ENCODE results near the gene RAB44.
"Not testable (repeated sequence)": the region's sequence is repeated elsewhere in the genome, so short reads cannot be mapped to it uniquely, and the experiment has no call there.

Gene RAB44, protein sequence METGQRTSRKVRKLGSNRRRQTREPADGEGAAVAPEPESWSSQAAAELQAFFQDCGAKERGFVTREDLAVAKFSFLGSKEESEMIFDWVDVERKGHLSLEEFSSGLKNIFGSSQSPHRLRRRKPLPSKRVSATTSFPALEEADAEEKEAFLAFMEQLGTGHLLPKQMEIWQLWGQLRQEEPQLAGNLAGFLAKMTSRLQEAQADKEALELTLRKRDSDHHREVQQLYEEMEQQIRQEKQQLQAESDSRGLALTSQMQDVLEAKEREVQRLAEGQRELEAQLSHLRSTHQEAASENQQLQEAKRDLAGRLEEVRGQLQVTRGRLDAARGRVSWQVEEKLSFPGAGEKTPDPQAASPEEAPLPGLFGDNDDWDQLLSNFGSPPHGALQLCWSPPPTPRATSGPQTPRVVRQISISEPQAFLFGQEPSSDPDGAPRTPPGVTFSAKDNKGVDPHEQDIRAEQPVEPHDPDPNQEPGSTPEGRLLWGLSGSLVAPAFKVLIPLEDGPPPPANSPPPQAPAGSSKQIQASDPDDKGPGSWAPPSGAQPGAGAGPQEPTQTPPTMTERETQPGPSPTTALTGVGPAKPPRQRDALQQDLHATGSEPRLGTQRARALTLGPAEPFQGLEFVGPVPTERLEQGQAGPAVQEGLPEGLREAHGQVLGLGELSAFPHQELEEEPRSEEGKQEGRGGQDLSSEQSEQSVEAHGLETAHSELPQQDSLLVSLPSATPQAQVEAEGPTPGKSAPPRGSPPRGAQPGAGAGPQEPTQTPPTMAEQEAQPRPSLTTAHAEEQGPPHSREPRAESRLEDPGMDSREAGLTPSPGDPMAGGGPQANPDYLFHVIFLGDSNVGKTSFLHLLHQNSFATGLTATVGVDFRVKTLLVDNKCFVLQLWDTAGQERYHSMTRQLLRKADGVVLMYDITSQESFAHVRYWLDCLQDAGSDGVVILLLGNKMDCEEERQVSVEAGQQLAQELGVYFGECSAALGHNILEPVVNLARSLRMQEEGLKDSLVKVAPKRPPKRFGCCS

DNA sequence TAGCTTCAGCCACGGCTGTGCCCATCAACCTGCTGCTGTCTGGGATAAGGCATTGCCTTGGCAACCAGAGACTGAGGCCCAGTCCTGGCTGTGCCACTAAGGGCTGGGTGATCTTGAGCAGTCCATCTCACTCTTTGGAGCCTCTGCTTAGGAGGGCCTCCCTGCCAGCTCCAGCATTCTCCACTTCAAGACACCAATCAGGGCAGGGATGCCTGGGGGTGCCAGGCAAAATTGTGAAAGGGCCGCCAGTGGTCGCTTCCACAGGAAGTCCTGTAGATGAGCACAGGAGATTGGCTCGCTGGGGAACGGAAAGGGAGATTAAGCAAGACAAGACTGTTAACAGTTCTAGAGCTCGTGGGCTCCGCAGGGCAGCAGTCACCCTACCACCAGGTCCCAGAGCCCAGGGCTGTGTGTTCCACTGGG lies at the start of gene RAB44:
Gene RAB44 (plus strand): TSS at position 346 of the 423 bp plus-strand sequence. CDS start 6,410 bp downstream, outside the sequence.
- DNase-seq (ENCODE audit: low spot score): no peak

DNA sequence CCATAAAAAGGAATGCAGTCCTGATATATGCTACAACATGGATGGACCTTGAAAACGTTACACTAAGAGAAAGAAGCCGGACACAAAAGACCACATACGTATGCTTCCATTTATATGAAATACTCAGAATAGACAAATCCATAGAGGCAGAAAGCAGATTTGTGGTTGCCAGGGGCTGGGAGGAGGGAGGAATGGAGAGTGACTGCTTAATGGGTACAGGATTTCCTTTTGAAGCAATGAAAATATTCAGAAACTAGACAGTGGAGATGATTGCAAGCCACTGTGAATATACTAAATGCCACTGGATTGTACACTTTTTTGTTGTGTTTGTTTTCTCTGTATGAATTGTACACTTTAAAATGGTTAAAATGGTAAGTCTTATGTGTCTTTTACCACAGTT lies 48.5 kb upstream of the RAB44 start:
- no peak for DNase-seq (ENCODE audit: low spot score)

DNA sequence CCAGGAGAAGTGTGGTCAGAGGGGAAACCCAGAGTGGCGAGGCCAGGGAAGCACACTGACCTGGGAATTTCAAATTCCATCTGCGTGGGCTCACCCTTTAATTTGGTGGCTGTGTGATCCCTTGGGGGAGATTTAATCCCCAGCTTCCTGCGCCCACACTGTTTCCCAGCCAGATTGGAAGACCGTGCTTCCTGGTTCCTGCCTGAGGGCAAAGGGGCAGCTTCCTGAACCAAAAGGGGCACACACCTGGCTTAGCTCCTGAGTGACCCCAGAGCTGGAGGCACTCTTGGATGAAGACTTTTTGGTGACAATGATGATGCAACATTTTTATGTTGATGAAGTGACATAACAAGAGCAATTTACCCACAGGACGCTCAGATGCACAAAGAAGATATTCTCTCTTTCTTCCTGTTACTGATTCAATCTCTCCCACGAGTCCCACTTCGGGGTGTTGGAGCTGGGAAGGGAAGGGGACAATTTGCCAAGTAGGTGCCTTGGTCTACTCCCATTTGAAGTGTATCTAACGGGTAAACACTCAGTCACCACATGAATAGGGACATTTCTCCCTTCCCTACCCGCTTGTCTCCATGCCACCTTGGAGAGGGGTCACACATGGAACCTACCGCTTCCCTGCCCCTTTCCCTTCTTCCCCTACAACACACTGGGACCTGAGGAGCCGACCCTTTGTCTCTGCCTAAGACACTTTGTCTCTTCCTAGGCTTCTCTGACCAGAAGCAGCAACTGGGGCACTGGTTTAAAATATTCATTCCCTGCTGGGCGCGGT lies 47.7 kb upstream of the RAB44 start:
- DNase-seq (ENCODE audit: low spot score): no peak

DNA sequence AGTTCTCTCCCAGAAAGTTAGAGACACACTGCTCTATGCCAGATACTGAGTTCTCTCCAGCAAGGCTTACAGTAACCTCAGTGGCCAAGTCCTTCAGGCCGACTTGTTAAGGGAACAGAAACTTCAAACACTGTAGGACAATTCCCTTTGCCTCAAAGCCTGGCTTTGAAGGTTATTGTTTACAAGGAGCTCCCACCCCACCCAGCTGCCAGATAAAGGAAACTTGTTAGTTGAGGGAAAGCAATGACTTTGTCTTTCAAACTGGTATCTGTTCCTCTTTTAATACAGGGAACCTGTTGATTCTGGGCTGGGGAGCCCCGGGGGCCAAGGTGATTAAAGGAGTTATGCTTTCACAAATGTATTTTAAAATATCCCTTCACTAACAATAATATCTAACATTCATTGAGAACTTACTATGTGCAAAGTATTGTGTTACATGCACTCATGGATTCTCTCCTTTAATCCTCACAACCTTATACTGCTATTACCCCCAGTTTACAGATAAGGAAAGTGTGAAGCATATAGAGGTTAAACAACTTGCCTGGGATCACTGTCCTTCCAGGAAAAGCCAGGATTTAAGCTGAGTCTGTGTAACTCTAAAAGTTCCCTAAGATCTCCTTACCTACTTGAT lies 46.7 kb upstream of the RAB44 start:
- no peak for DNase-seq (ENCODE audit: low spot score)

DNA sequence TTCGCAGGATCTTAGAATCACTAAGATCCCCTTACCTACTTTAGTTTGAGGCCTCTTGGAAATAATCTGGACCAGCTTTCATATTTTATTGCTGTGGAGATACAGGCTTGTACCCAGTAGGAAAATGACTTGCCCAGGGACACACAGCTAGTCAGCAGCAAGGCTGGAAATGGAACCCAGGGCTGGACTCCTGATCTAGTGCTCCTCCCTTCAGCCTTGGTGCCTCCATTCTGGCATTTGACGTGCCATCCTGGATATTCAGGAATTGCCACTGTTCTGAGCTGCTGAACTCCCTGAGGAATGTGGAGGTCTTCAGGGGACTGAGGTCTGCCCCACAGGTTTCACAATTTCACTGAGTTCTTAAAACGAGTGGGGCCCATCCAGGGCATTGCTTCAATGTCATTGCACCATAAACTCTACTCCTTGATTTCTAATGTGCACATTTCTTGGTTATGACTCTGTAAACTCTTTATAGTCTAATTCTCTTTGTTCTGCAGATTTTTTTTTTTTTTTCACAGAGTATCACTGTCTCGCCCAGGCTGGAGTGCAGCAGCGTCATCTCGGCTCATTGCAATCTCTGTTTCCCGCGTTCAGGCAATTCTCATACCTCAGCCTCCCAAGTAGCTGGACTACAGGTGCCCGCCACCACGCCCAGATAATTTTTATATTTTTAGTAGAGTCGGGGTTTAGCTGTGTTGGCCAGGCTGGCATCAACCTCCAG lies 45.8 kb upstream of the RAB44 start:
- no peak for DNase-seq (ENCODE audit: low spot score)

DNA sequence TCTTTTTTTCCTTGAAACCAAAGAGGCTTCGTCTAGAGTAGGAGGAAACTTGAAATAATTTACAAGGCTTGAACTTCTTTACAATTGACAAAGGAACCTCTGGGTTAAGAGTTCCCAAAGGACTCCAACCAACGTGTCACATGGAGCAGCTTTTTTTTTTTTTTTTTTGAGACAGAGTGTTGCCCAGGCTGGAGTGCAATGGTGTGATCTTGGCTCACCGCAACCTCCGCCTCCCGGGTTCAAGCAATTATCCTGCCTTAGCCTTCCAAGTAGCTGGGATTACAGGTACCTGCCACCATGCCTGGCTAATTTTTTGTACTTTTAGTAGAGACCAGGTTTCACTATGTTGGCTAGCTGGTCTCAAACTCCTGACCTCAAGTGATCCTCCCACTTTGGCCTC lies 43.2 kb upstream of the RAB44 start:
- DNase-seq (ENCODE audit: low spot score): not testable (repeated sequence)

DNA sequence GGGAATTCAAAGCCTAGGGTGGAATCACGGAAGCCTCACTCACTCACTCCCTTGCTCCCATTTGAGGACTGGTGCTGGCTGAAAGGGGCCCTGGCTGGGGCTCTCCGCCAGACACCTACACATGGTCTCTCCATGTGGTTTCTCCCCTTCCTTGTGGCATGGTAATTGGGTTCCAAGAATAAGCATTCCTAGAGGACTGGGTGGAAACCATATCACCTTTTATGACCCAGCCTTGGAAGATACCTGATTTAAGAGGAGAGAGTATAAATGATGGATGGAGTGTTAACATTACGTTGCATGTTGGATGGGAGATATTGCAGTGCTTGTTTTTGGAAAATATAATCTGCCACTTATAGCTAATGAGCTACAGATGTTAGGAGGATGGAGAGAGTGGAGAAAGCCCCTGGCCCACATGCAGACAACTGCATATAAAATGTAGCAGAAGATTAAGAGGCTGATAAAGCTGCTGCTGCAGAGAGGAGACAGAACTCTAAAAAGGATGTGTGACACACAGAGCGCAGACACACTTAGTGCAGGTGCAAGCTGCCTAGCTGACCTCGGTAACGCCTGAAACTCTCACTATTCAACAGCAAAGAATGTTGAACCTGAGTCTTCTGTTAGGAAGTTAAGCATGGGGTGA lies 42.4 kb upstream of the RAB44 start:
- no peak for DNase-seq (ENCODE audit: low spot score)

DNA sequence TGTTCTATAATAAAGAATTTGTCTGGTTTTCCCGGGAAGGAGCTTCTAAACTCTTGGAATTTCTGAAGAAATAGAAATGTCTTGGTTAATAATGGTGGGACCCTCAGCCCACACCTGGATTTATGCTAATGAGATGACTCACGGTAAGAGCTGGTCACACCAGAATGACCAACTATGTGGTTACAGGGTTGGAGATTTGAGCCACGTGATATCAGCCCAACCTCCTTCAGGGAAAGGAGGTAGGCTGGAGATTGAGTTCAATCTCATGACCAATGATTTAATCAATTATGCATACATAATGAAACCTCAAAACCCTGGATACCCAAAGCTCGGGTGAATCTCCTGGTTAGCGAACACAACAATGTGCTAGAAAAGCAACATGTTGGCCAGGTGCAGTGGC lies 41.2 kb upstream of the RAB44 start:
- DNase-seq (ENCODE audit: low spot score): no peak

DNA sequence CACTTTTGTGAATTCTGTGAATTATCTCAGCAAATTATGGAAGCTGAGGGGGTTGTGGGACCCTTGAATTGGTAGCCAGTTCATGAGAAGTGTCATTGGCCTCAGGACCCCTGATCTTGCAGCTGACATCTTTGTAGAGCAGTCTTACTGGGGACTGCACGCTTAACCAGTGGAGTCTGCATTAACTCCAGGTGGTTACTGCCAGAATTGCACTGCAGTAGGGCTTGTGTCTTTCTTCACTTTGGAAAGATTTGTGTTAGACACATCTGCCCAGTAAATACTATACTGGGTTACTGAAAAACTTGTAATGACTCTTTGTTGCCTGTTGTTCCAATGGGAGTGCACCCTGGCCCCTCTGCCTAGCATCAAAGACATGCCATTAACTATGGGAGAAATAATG lies 40.4 kb upstream of the RAB44 start:
- no peak for DNase-seq (ENCODE audit: low spot score)

DNA sequence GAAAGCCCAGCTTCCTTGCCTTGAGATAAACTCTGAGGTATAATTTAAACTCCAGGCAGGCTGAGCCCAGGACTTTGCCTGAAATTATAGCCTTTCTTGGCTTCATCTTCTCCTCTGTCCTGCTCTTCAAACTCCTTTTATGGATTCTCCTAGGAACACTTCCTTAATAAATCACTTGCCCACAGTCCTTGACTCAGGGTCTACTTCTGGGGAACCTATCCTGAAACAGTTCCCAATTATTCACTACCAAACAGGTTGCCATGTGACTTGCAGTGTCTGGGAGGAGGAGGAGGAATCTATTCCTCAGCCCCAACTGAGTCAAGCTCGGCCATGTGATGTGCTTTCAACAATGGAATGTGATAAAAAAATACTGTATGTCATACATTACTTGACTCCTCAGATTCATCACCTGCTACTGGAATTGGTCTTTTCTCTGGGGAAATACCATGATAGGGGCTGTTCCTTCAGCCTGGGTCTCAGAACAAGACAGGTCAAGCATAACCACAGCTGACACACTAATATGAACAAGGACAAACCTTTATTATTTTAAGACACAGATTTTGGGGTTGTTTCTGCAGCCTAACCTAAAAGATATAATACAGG lies 39.6 kb upstream of the RAB44 start:
- DNase-seq (ENCODE audit: low spot score): no peak

DNA sequence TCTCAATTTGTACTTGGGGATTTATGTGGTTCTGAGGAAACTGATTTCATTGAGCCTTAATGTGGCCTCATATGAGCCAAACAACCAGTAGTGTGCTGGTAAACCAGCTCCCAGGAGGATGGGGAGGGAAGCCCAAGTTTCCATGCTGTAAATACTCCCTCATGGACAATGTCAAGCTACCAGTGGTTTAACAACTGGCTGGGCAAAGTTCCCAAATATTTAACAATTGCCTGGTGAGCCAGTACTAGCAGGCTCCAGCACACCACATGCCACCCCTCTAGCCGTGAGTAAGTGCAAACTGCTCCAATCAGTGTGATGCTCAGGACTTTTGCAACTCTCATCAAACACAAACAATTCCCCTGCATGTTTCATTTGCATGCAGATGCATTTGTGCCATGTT lies 38.4 kb upstream of the RAB44 start:
- no peak for DNase-seq (ENCODE audit: low spot score)

DNA sequence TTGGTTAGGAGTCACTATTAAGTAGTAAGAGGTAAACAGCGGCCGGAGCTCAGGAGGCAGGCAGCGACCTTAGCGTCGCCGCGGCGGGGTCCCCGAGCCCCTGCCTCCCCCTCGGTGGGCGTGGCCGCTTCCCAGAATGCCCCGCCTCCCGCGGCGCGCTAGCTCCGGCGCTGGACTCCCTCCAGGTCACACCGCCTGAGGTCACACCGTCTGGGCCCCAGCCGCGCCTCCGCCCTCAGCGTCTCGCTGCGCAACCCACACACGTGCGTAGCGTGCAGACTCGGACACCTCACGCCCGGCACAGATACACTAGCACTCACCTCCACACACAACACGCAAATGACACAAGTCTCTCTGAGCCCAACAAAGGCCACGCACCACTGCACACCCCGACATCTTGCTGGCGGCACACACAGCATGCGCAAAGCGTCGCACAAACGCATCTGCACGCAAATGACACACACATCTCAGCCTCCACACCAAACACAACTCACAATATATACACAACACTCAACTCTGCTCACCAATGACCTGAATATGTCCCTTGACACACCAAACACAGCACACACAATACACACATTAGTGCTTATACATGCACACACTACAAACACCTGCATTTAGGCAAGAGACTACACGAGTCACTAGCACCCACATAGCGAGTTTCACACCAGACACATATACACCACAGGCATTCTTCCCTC lies 36.7 kb upstream of the RAB44 start:
- no peak for DNase-seq (ENCODE audit: low spot score)

DNA sequence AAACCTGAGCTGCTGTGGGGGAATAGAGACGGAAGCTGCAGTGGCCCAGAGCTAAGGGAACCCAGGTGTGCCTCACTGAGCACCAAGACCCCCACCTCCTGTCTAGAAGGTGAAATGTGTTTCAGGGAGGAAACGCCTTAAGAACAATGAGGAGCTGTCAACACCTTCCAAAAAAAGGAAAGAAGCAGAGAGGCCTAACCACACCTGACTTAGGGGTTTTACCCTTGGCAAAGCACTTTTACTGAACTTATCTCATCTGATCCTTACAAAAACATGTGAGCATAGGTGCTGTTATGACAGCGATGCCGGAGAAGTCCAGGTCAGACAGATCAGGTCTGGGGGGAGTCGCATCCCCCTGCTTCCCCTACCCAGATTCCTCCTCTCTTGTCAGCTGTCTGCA lies 35.2 kb upstream of the RAB44 start:
- no peak for DNase-seq (ENCODE audit: low spot score)

DNA sequence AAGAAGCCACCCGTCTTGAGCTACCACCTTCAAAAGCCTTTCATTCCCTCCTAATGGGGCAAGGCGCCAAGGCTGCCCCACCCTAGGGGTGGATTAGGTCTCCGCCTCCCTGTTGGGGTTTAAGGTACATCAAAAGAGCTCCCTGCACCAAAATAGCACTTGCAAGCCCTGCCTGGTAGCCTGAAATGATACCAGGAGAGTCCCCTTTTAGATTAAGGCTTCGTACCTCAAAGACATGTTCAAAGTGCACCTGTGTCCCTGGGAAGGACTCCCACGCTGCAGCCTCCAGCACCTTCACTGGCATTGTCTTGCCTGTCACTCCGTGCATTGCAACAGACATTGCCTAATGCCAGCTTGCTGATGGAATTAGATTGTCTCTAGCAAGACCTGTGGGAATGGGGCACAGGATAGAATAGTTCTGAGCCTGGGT lies 34.8 kb upstream of the RAB44 start:
- DNase-seq (ENCODE audit: low spot score): no peak

DNA sequence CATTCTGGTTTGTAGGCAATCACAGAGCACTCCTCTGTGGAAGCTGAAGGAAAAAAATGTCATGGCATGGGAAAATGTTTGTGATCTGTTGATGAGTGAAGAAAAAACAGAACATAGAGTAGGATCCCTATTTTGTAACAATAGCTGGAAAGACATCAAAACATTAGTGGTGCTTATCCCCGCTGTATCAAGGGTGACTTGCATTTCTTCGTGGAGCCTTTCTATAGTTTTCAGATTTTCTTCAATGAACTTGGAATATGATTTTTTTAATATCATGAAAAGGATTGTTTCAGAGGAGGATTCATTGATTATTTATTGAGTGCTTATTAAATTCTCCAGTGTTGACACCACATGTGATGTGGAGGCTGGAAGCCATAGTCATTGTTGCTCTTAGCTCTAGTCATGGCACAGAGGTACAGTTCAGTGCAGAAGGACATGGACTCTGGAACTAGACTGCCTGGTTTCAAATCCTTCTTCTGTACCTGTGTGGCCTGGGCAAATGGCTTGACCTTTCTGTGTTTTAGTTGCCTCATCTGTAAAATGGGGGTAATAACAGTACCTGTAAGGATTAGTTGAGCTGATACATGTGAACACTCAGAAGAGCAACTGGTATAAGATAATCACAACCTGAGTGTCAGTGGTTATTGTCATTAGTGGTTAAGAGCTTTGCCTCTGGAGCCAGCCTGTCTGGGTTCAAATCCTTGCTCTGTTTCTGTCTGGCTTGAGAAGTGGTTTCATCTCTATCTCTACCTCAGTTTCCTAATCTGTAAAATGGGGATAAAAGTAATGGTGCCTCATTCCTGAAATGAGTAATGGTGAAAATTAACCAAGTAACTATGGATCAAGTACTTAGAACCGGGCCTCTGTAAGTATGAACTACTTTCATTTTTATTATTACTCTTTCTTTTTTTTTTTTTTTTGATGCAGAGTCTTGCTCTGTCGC lies 33.9 kb upstream of the RAB44 start:
- no peak for DNase-seq (ENCODE audit: low spot score)

DNA sequence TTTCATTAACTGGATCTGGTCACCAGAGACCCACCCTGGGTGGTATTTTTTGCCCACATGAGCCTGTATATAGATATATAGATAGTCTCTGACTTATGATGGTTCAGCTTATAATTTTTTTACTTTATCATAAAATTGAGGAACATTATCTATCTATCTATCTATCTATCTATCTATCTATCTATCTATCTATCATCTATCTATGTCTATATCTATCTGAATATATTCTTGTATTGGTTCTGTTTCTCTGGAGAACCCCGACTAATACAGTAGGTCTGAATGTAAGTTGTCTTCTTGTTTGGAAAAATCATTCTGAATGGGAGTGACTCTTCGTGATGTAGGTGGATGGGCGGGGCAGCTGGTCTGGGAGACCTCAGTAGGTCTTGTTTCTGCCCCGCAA lies 32.4 kb upstream of the RAB44 start:
- no peak for DNase-seq (ENCODE audit: low spot score)

DNA sequence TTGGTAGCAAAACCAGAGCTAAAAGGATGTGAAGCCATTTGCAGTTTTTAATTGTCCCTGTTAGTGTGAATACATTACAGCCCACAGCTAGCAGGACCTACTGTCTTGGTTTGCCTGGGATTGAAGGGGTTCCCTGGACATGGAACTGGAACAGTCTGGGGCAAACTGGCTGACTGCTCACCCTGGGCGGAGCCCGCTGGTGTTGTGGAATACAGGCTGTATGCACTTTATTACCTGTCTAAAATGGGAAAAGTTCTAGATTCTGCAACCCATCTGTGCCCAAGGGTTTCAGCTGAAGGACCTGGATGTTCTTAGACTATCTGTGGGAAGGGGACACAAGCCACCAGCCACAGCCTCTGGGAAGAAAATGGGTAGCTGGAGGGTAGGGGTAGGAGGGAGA lies 31.3 kb upstream of the RAB44 start:
- no peak for DNase-seq (ENCODE audit: low spot score)

Measured in putamen (tissue), 1 donor.